Neural progenitor cell (in vitro differentiated cells): ENCODE results near the gene PRKAG2.

Experiments
- EZH2 ChIP-seq: fragments of 200-600 bp; sonication (generic); IDR thresholded peaks from 2 replicates; pipeline ENCODE4 v1.6.1; 2017; ENCODE audit warnings: antibody characterized with exemption, mild to moderate bottlenecking, moderate library complexity
- TF ChIP-seq, protein P1 (sequence below): fragments of 200-600 bp; sonication (generic); IDR thresholded peaks from 2 replicates; pipeline ENCODE4 v1.5.1; 2017; ENCODE audit warnings: antibody characterized with exemption, mild to moderate bottlenecking

DNA sequence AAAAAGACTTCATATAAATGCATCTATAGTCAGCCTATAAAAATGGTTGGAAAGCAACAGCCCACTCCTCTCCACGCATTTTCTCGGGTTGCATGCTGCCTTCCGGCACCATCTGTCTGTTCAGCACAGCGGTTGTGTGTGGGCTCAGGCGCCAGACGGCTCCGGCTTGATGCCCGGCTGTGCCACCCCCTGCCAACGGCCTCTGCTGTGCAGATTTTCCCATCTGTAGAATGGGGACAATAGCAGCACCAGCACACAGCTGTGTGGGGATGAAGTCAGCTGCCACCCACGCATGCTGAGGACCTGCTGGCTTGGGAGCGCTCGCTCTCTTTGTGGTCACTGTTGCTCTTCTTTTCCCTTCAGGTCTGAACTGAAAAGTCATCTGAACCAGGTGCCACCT is 19.5 kb downstream of the PRKAG2 start:
- TF ChIP-seq, protein P1, sequence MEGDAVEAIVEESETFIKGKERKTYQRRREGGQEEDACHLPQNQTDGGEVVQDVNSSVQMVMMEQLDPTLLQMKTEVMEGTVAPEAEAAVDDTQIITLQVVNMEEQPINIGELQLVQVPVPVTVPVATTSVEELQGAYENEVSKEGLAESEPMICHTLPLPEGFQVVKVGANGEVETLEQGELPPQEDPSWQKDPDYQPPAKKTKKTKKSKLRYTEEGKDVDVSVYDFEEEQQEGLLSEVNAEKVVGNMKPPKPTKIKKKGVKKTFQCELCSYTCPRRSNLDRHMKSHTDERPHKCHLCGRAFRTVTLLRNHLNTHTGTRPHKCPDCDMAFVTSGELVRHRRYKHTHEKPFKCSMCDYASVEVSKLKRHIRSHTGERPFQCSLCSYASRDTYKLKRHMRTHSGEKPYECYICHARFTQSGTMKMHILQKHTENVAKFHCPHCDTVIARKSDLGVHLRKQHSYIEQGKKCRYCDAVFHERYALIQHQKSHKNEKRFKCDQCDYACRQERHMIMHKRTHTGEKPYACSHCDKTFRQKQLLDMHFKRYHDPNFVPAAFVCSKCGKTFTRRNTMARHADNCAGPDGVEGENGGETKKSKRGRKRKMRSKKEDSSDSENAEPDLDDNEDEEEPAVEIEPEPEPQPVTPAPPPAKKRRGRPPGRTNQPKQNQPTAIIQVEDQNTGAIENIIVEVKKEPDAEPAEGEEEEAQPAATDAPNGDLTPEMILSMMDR = no peak
- no peak for TF ChIP-seq EZH2
